ENCODE measurements around the gene ZNF367. TPM values are rescaled to one million over a fixed set of nuclear protein-coding genes. Genes with fewer than 3 reads are reported as not detected.
"Not testable (repeated sequence)": the region's sequence is repeated elsewhere in the genome, so short reads cannot be mapped to it uniquely, and the experiment has no call there.

Gene ZNF367
- total and polyA plus RNA-seq, 2 donors (not counting 1 experiment from before 2014, with no cell fraction given) = 1.3 to 2.2 TPM

GRCh38 chr9:96367943-96368342 is 50.2 kb downstream of the ZNF367 start:
- Histone ChIP-seq H4K20me1 (ENCODE audit: control insufficient read depth, insufficient read depth, low read length, poor library complexity, severe bottlenecking) (no peaks in the 10 kb centered on the region), H3K4me1 (ENCODE audit: control insufficient read depth in 2 of 2, insufficient read depth in 2 of 2, low read length in 2 of 2) (no peaks in the 10 kb centered on the region), H3K9ac (ENCODE audit: low read length) (no peak overlapping the region), H3K27ac (ENCODE audit: low read length in 2 of 2) (no peak overlapping the region), H2AFZ (ENCODE audit: insufficient read depth, low read depth, low read length, poor library complexity, severe bottlenecking) (no peak overlapping the region), H3K4me2 (replicated peaks; ENCODE audit: low read depth, low read length, poor library complexity, severe bottlenecking) (no peak overlapping the region), H3K36me3 (replicated peaks in 1 of 2; ENCODE audit: control extremely low read depth in 1 of 2, control insufficient read depth in 1 of 2, extremely low read depth in 1 of 2, insufficient read depth in 2 of 2, low read length in 1 of 2) (no peaks in the 10 kb centered on the region), H3K27me3 (replicated peaks in 1 of 4; ENCODE audit: control extremely low read depth in 1 of 4, control insufficient read depth in 3 of 4, insufficient read depth in 4 of 4, low read length in 3 of 4) (no peaks in the 10 kb centered on the region), H3K4me3 (ENCODE audit: control extremely low read depth in 1 of 5, extremely low read depth in 1 of 5, insufficient read depth in 1 of 5, low read depth in 2 of 5, low read length in 4 of 5) (no peak overlapping the region), H3K79me2 (ENCODE audit: control insufficient read depth, insufficient read depth, low read length) (no peaks in the 10 kb centered on the region), H3K9me3 (ENCODE audit: control extremely low read depth in 1 of 3, control insufficient read depth in 2 of 3, insufficient read depth in 1 of 3, low read length in 2 of 3) (no peaks in the 10 kb centered on the region)
- no peak for DNase-seq
- H3K27me3 Mint-ChIP-seq = no peaks in the 10 kb centered on the region
- H3K4me3 Mint-ChIP-seq = no peak overlapping the region
- H3K4me1 Mint-ChIP-seq = no peaks in the 10 kb centered on the region
- TF ChIP-seq CTCF (IDR thresholded peaks at IDR 0.05) = no peak
- no peak for TF ChIP-seq EZH2 (IDR thresholded peaks at IDR 0.05; ENCODE audit: borderline replicate concordance, insufficient read depth, low read depth, low read length, poor library complexity, severe bottlenecking)
- intact Hi-C loops (cut with micrococcal nuclease) = no loop called here
- ChIA-PET CTCF (interaction anchor here (0.7 kb wide), 1 partner anchor 17 kb away, joined by 3 read pairs; no protein-coding TSS in a partner anchor), POLR2A (no interaction called here)
- no CpG with 5 or more reads among the region's 1 CpG for WGBS (ENCODE audit: insufficient coverage)
- H3K9me3 Mint-ChIP-seq (ENCODE audit: insufficient read depth) = no peaks in the 10 kb centered on the region
- ATAC-seq (ENCODE audit: low read depth) = no peak
- no peak overlapping the region for H3K27ac Mint-ChIP-seq

DNA sequence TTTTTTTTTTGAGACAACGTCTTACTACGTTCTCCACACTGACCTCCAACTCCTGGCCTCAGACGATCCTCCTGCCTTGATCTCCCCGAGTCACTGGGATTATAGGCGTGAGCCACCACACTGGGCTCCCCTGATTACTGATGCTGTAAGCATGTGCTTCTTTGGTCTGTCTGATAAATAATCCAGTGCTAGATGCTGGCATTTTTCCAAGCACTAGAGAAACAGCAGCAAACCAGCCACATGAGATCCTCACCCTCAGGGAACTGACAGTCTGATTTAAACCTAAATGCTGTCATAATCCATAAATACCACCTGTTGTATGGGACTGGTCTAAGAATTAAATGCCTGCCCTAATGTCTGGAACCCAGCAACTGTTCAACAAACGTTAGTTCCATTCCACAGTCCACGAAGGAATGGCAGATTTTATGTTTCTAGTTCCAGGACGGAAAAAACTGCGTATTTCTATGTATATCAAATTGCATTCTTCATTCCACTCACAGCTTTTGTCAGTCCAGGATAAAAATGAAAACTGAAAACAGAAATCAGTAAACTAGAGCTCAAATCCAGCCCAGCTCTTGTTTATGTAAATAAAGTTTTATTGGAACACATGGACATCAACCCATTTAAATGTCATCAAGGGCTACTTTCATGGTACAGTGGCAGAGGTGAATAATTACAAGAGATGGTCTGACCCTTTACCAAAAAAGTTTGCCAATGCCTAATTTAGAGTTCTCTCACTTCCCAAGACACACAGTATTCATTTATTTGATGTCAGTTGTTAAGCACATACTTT is 54.8 kb downstream of the ZNF367 start:
- DNase-seq (no peak), ATAC-seq (ENCODE audit: low read depth) (no peak)
- Mint-ChIP-seq H3K27me3 (no peaks in the 10 kb centered on the region), H3K4me3 (no peak overlapping the region), H3K27ac (no peak overlapping the region), H3K9me3 (ENCODE audit: insufficient read depth) (no peaks in the 10 kb centered on the region), H3K4me1 (no peaks in the 10 kb centered on the region)
- Histone ChIP-seq H3K9me3 (ENCODE audit: control extremely low read depth in 1 of 3, control insufficient read depth in 2 of 3, insufficient read depth in 1 of 3, low read length in 2 of 3) (no peaks in the 10 kb centered on the region), H3K27me3 (replicated peaks in 1 of 4; ENCODE audit: control extremely low read depth in 1 of 4, control insufficient read depth in 3 of 4, insufficient read depth in 4 of 4, low read length in 3 of 4) (no peaks in the 10 kb centered on the region), H3K4me1 (ENCODE audit: control insufficient read depth in 2 of 2, insufficient read depth in 2 of 2, low read length in 2 of 2) (no peaks in the 10 kb centered on the region), H3K4me2 (replicated peaks; ENCODE audit: low read depth, low read length, poor library complexity, severe bottlenecking) (no peak overlapping the region), H3K36me3 (replicated peaks in 1 of 2; ENCODE audit: control extremely low read depth in 1 of 2, control insufficient read depth in 1 of 2, extremely low read depth in 1 of 2, insufficient read depth in 2 of 2, low read length in 1 of 2) (no peaks in the 10 kb centered on the region), H3K4me3 (ENCODE audit: control extremely low read depth in 1 of 5, extremely low read depth in 1 of 5, insufficient read depth in 1 of 5, low read depth in 2 of 5, low read length in 4 of 5) (no peak overlapping the region), H3K79me2 (ENCODE audit: control insufficient read depth, insufficient read depth, low read length) (no peaks in the 10 kb centered on the region), H2AFZ (ENCODE audit: insufficient read depth, low read depth, low read length, poor library complexity, severe bottlenecking) (no peak overlapping the region), H3K27ac (ENCODE audit: low read length in 2 of 2) (no peak overlapping the region), H4K20me1 (ENCODE audit: control insufficient read depth, insufficient read depth, low read length, poor library complexity, severe bottlenecking) (no peaks in the 10 kb centered on the region), H3K9ac (ENCODE audit: low read length) (no peak overlapping the region)
- WGBS (ENCODE audit: insufficient coverage) = 98% methylated on average over 7 of the region's 9 CpGs
- no peak for TF ChIP-seq EZH2 (IDR thresholded peaks at IDR 0.05; ENCODE audit: borderline replicate concordance, insufficient read depth, low read depth, low read length, poor library complexity, severe bottlenecking)
- intact Hi-C loops (cut with micrococcal nuclease) = no loop called here
- ChIA-PET POLR2A (no interaction called here), CTCF (interaction anchor here (0.6 to 0.7 kb wide), 2 partner anchors 19 to 32 kb away, joined by 3 to 5 read pairs; no protein-coding TSS in a partner anchor)

DNA sequence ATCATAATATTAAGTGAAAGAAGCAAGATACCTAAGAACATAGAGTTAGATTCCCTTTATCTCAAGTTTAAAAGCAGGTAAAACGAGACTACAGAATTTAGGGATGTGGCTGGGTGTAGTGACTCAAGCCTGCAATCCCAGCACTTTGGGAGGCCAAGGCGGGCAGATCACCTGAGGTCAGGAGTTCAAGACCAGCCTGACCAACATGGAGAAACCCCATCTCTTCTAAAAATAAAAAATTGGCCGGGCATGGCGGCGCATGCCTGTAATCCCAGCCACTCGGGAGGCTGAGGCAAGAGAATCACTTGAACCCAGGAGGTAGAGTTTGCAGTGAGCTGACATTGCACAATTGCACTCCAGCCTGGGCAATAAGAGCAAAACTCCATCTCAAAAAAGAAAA is 56.1 kb downstream of the ZNF367 start:
- H3K9me3 Mint-ChIP-seq (ENCODE audit: insufficient read depth); DNase-seq; H3K36me3 ChIP-seq (replicated peaks in 1 of 2; ENCODE audit: control extremely low read depth in 1 of 2, control insufficient read depth in 1 of 2, extremely low read depth in 1 of 2, insufficient read depth in 2 of 2, low read length in 1 of 2); H3K4me1 Mint-ChIP-seq; H3K27me3 ChIP-seq (replicated peaks in 1 of 4; ENCODE audit: control extremely low read depth in 1 of 4, control insufficient read depth in 3 of 4, insufficient read depth in 4 of 4, low read length in 3 of 4); H4K20me1 ChIP-seq (ENCODE audit: control insufficient read depth, insufficient read depth, low read length, poor library complexity, severe bottlenecking); H3K4me3 ChIP-seq (ENCODE audit: control extremely low read depth in 1 of 5, extremely low read depth in 1 of 5, insufficient read depth in 1 of 5, low read depth in 2 of 5, low read length in 4 of 5); H2AFZ ChIP-seq (ENCODE audit: insufficient read depth, low read depth, low read length, poor library complexity, severe bottlenecking); intact Hi-C loops (cut with micrococcal nuclease); H3K27ac Mint-ChIP-seq; H3K9me3 ChIP-seq (ENCODE audit: control extremely low read depth in 1 of 3, control insufficient read depth in 2 of 3, insufficient read depth in 1 of 3, low read length in 2 of 3); H3K9ac ChIP-seq (ENCODE audit: low read length); CTCF ChIA-PET; H3K27me3 Mint-ChIP-seq; H3K27ac ChIP-seq (ENCODE audit: low read length in 2 of 2); ATAC-seq (ENCODE audit: low read depth); H3K4me2 ChIP-seq (replicated peaks; ENCODE audit: low read depth, low read length, poor library complexity, severe bottlenecking); H3K4me3 Mint-ChIP-seq; H3K4me1 ChIP-seq (ENCODE audit: control insufficient read depth in 2 of 2, insufficient read depth in 2 of 2, low read length in 2 of 2); H3K79me2 ChIP-seq (ENCODE audit: control insufficient read depth, insufficient read depth, low read length): not testable (repeated sequence)
- WGBS (ENCODE audit: insufficient coverage) = 98% methylated on average over 5 of the region's 6 CpGs
- POLR2A ChIA-PET = interaction anchor here (0.7 kb wide), 1 partner anchor 74 kb away, joined by 3 read pairs; no protein-coding TSS in a partner anchor

Data from B cell (primary cell).